HUES48 (cell line): ENCODE results near the gene SIX1.

Source experiments
- H3K27ac ChIP-seq: one replicate; pipeline ENCODE4 v1.7.0; 2013; ENCODE audit warnings: low read depth, low read length, inconsistent platforms
- H3K27me3 ChIP-seq: 2 replicates; pipeline ENCODE4 v1.6.1; 2013; ENCODE audit warnings: mild to moderate bottlenecking, low read length; ENCODE audit not compliant: control insufficient read depth, insufficient read depth
- H3K36me3 ChIP-seq: 2 replicates; pipeline ENCODE4 v1.6.1; 2013; ENCODE audit warnings: low read length; ENCODE audit not compliant: control insufficient read depth, insufficient read depth
- H3K4me1 ChIP-seq: 2 replicates; pipeline ENCODE4 v1.6.1; 2013; ENCODE audit warnings: mild to moderate bottlenecking, low read length; ENCODE audit not compliant: control insufficient read depth, insufficient read depth
- H3K4me3 ChIP-seq: 2 replicates; pipeline ENCODE4 v1.5.1; 2013; ENCODE audit warnings: mild to moderate bottlenecking, low read depth, low read length
- H3K9ac ChIP-seq: 2 replicates; pipeline ENCODE4 v1.6.1; 2013; ENCODE audit warnings: mild to moderate bottlenecking, low read depth, low read length, moderate library complexity
- H3K9me3 ChIP-seq: 2 replicates; pipeline ENCODE4 v1.6.1; 2013; ENCODE audit warnings: low read length; ENCODE audit not compliant: control insufficient read depth, insufficient read depth

SIX1 gene

GRCh38 chr14:60640859-60641741 lies 8.2 kb downstream of the SIX1 start:
- peak overlapping the region; percentile 38; the same call in 1 of the 2 replicates for H3K4me3 ChIP-seq
- H3K9ac ChIP-seq, result no peak overlapping the region
- no peaks in the 10 kb centered on the region for H3K36me3 ChIP-seq
- no peak overlapping the region for H3K27ac ChIP-seq
- H3K9me3 ChIP-seq, result no peaks in the 10 kb centered on the region
- H3K4me1 ChIP-seq, result peaks cover 76% of the 10 kb centered on the region
- peaks cover 100% of the 10 kb centered on the region for H3K27me3 ChIP-seq

- Histone ChIP-seq H3K9me3 (no peaks in the 10 kb centered on the region), H3K9ac (no peak overlapping the region), H3K36me3 (no peaks in the 10 kb centered on the region), H3K27ac (no peak overlapping the region), H3K27me3 (peaks cover 96% of the 10 kb centered on the region), H3K4me1 (peaks cover 62% of the 10 kb centered on the region), H3K4me3 (no peak overlapping the region)
These were observed 9.6 kb downstream of the SIX1 start for GRCh38 chr14:60639674-60640073.

- H3K36me3 ChIP-seq, result no peaks in the 10 kb centered on the region
- H3K4me1 ChIP-seq, result peaks cover 50% of the 10 kb centered on the region
- H3K27me3 ChIP-seq, result peaks cover 83% of the 10 kb centered on the region
- no peak overlapping the region for H3K27ac ChIP-seq
- H3K9me3 ChIP-seq, result no peaks in the 10 kb centered on the region
- no peak overlapping the region; the same call in 1 of the 2 replicates for H3K9ac ChIP-seq
- peak overlapping the region; percentile 59 for H3K4me3 ChIP-seq
These were observed 11.6 kb downstream of the SIX1 start for GRCh38 chr14:60637479-60638315.

GRCh38 chr14:60636879-60637478 lies 12.3 kb downstream of the SIX1 start:
- peaks cover 43% of the 10 kb centered on the region for H3K4me1 ChIP-seq
- H3K4me3 ChIP-seq, result peak overlapping the region; percentile 59
- no peak overlapping the region for H3K27ac ChIP-seq
- H3K27me3 ChIP-seq, result peaks cover 76% of the 10 kb centered on the region
- H3K9me3 ChIP-seq, result no peaks in the 10 kb centered on the region
- H3K36me3 ChIP-seq, result no peaks in the 10 kb centered on the region
- no peak overlapping the region; the same call in 1 of the 2 replicates for H3K9ac ChIP-seq

GRCh38 chr14:60634153-60634552 lies 15.1 kb downstream of the SIX1 start:
- H3K27ac ChIP-seq, result no peak overlapping the region
- peaks cover 48% of the 10 kb centered on the region for H3K27me3 ChIP-seq
- no peaks in the 10 kb centered on the region for H3K36me3 ChIP-seq
- no peak overlapping the region for H3K4me3 ChIP-seq
- H3K9me3 ChIP-seq, result no peaks in the 10 kb centered on the region
- no peak overlapping the region for H3K9ac ChIP-seq
- H3K4me1 ChIP-seq, result peaks cover 20% of the 10 kb centered on the region

- no peaks in the 10 kb centered on the region for H3K9me3 ChIP-seq
- H3K36me3 ChIP-seq, result no peaks in the 10 kb centered on the region
- H3K27me3 ChIP-seq, result peaks cover 34% of the 10 kb centered on the region
- no peak overlapping the region for H3K27ac ChIP-seq
- peaks cover 13% of the 10 kb centered on the region for H3K4me1 ChIP-seq
- no peak overlapping the region for H3K4me3 ChIP-seq
- no peak overlapping the region for H3K9ac ChIP-seq
These were observed 16.5 kb downstream of the SIX1 start for GRCh38 chr14:60632777-60633176.

GRCh38 chr14:60632257-60632656 lies 17.0 kb downstream of the SIX1 start:
- no peak overlapping the region for H3K4me3 ChIP-seq

GRCh38 chr14:60631842-60632241 lies 17.4 kb downstream of the SIX1 start:
- no peaks in the 10 kb centered on the region for H3K36me3 ChIP-seq
- no peak overlapping the region for H3K4me3 ChIP-seq
- peaks cover 10% of the 10 kb centered on the region for H3K4me1 ChIP-seq

More at GRCh38 chr14:60632257-60632656, 17.0 kb downstream of the SIX1 start:
- H3K4me1 ChIP-seq, result peaks cover 13% of the 10 kb centered on the region
- no peak overlapping the region for H3K27ac ChIP-seq
- no peak overlapping the region for H3K9ac ChIP-seq
- peaks cover 29% of the 10 kb centered on the region for H3K27me3 ChIP-seq
- H3K36me3 ChIP-seq, result no peaks in the 10 kb centered on the region
- H3K9me3 ChIP-seq, result no peaks in the 10 kb centered on the region

GRCh38 chr14:60630129-60630528 lies 19.1 kb downstream of the SIX1 start:
- H3K4me3 ChIP-seq, result no peak overlapping the region
- no peak overlapping the region for H3K27ac ChIP-seq
- peaks cover 8% of the 10 kb centered on the region; the same call in 1 of the 2 replicates for H3K27me3 ChIP-seq
- peaks cover 7% of the 10 kb centered on the region; the same call in 1 of the 2 replicates for H3K4me1 ChIP-seq
- no peak overlapping the region for H3K9ac ChIP-seq
- no peaks in the 10 kb centered on the region for H3K9me3 ChIP-seq
- no peaks in the 10 kb centered on the region for H3K36me3 ChIP-seq

More at GRCh38 chr14:60631842-60632241, 17.4 kb downstream of the SIX1 start:
- Histone ChIP-seq H3K27ac (no peak overlapping the region), H3K9me3 (no peaks in the 10 kb centered on the region), H3K27me3 (peaks cover 25% of the 10 kb centered on the region), H3K9ac (no peak overlapping the region)

GRCh38 chr14:60628892-60629291 lies 20.4 kb downstream of the SIX1 start:
- Histone ChIP-seq H3K27me3 (no peaks in the 10 kb centered on the region), H3K27ac (no peak overlapping the region), H3K9ac (no peak overlapping the region), H3K4me3 (no peak overlapping the region), H3K36me3 (no peaks in the 10 kb centered on the region), H3K9me3 (no peaks in the 10 kb centered on the region), H3K4me1 (peaks cover 7% of the 10 kb centered on the region; the same call in 1 of the 2 replicates)
